ENCODE results near the gene HIPK3.
A peak's percentile ranks its signal among the peaks of the same experiment; 100 is the strongest.
"Not testable (repeated sequence)": the region's sequence is repeated elsewhere in the genome, so short reads cannot be mapped to it uniquely, and the experiment has no call there.

The HIPK3 gene

GRCh38 chr11:33257160-33257896, at the start of gene HIPK3:
Gene HIPK3, plus strand, starts transcription at chr11:33257381.
- peak; percentile 84 to 91 for DNase-seq
- TF ChIP-seq GATA1 (IDR thresholded peaks at IDR 0.05; ENCODE audit: low read depth, low read length) (no peak), POLR2A (IDR thresholded peaks at IDR 0.05; ENCODE audit: low read length) (peak; percentile 84)

GRCh38 chr11:33207408-33207985, 49.7 kb upstream of the HIPK3 start:
- TF ChIP-seq GATA1 (IDR thresholded peaks at IDR 0.05; ENCODE audit: low read depth, low read length) (no peak), POLR2A (IDR thresholded peaks at IDR 0.05; ENCODE audit: low read length) (no peak)
- no peak for DNase-seq

DNA sequence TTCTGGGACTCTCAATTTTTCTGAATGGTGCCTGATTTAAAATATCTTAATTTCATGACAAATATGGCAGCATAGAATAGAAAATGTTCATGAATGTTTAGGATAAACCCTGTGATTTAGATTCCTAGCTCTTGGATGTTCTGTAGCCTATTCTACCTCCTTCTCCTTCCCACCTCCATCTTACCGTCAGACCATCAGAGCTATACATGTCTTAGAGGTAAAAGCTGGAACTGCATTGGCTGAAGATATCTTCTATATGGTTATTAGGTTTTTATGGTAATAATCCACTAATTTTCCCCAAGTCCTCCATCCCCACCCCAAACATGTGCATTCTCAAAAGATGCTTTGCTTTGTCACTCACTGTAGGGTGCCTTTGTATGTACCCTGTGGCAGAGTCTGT, 49.0 kb upstream of the HIPK3 start:
- no peak for TF ChIP-seq POLR2A (IDR thresholded peaks at IDR 0.05; ENCODE audit: low read length)
- no peak for TF ChIP-seq GATA1 (IDR thresholded peaks at IDR 0.05; ENCODE audit: low read depth, low read length)
- no peak for DNase-seq

- no peak for DNase-seq
- no peak for TF ChIP-seq GATA1 (IDR thresholded peaks at IDR 0.05; ENCODE audit: low read depth, low read length)
- no peak for TF ChIP-seq POLR2A (IDR thresholded peaks at IDR 0.05; ENCODE audit: low read length)
These were observed 46.0 kb upstream of the HIPK3 start for GRCh38 chr11:33211153-33211552.

- TF ChIP-seq POLR2A (IDR thresholded peaks at IDR 0.05; ENCODE audit: low read length) (no peak), GATA1 (IDR thresholded peaks at IDR 0.05; ENCODE audit: low read depth, low read length) (no peak)
- no peak for DNase-seq
These were observed 45.6 kb upstream of the HIPK3 start for GRCh38 chr11:33211580-33211979.

DNA sequence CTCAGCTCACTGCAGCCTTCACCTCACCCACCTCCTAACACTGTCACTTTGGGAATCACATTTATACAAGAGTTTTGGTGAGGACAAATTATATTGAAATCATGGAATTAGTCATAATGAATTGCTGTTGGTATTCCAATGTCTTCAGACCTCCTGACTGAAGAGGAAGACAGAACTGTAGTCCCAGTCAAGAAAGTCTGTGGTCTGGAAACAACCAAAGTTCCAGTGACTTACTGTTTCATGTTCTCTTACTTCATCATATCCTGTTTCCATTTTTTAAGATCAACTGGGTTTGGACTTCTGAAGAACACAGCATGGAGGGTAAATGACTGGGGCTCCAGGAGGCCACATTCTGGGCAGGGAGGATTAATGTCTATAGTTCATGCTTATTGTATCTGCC, 43.0 kb upstream of the HIPK3 start:
- no peak for DNase-seq
- TF ChIP-seq GATA1 (IDR thresholded peaks at IDR 0.05; ENCODE audit: low read depth, low read length) = no peak
- no peak for TF ChIP-seq POLR2A (IDR thresholded peaks at IDR 0.05; ENCODE audit: low read length)

DNA sequence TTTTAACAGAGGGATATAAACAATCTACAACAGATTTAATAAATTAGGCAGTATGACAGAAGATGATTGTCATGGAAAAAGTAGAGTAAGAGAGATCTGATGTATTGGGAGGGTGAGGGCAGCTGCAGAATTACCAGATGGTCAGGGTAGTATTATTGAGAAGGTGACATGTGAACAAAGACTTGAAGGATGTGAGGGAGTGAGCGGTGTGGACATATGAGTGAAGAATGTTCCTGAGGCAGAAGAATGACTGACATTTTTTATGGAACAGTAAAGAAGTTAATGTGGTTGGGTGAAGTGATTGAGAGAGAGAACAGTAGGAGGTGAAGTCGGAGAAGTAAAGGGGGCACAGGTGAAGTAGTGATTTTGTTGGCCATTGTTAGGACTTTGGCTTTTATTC, 42.4 kb upstream of the HIPK3 start:
- no peak for DNase-seq
- TF ChIP-seq GATA1 (IDR thresholded peaks at IDR 0.05; ENCODE audit: low read depth, low read length) (no peak), POLR2A (IDR thresholded peaks at IDR 0.05; ENCODE audit: low read length) (no peak)

GRCh38 chr11:33216676-33217075, 40.5 kb upstream of the HIPK3 start:
- not testable (repeated sequence) for DNase-seq

- DNase-seq = no peak
These were observed 35.0 kb upstream of the HIPK3 start for GRCh38 chr11:33222052-33222750.

GRCh38 chr11:33225371-33225770, 31.8 kb upstream of the HIPK3 start:
- DNase-seq = no peak

More at GRCh38 chr11:33222052-33222750, 35.0 kb upstream of the HIPK3 start:
- TF ChIP-seq GATA1 (IDR thresholded peaks at IDR 0.05; ENCODE audit: low read depth, low read length) (no peak), POLR2A (IDR thresholded peaks at IDR 0.05; ENCODE audit: low read length) (no peak)

GRCh38 chr11:33227578-33228261, 29.5 kb upstream of the HIPK3 start:
- no peak for TF ChIP-seq GATA1 (IDR thresholded peaks at IDR 0.05; ENCODE audit: low read depth, low read length)
- no peak for TF ChIP-seq POLR2A (IDR thresholded peaks at IDR 0.05; ENCODE audit: low read length)
- no peak for DNase-seq

More at GRCh38 chr11:33225371-33225770, 31.8 kb upstream of the HIPK3 start:
- no peak for TF ChIP-seq GATA1 (IDR thresholded peaks at IDR 0.05; ENCODE audit: low read depth, low read length)
- TF ChIP-seq POLR2A (IDR thresholded peaks at IDR 0.05; ENCODE audit: low read length) = no peak

DNA sequence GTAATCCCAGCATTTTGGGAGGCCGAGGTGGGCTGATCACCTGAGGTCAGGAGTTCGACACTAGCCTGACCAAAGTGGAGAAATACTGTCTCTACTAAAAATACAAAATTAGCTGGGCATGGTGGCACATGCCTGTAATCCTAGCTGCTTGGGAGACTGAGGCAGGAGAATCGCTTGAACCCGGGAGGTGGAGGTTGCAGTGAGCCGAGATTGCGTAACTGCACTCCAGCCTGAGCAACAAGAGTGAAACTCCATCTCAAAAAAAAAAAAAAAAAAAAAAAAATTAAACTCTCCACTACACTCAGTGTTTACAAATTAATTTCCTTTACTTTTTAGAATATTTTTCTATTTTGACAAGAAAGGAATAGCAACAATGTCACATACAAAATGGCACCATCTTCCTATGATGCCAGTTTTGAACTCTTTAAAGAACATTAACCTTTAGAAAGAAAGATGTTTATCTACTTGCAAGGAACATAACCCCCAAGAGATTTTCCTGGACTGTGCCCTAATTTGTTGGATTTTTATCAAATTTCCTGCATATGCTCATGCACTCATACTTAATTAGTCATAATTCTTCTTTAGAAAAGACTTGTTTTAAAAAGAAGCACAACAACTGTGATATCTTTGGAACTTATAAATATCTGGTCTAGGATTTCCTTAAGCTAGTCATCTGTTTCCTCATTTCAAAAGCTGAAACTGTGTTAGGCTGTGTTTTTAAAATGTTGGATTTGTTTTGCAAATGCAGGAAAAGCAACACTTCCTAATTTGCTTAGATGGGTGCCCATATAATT, 22.6 kb upstream of the HIPK3 start:
- DNase-seq = no peak
- no peak for TF ChIP-seq POLR2A (IDR thresholded peaks at IDR 0.05; ENCODE audit: low read length)

DNA sequence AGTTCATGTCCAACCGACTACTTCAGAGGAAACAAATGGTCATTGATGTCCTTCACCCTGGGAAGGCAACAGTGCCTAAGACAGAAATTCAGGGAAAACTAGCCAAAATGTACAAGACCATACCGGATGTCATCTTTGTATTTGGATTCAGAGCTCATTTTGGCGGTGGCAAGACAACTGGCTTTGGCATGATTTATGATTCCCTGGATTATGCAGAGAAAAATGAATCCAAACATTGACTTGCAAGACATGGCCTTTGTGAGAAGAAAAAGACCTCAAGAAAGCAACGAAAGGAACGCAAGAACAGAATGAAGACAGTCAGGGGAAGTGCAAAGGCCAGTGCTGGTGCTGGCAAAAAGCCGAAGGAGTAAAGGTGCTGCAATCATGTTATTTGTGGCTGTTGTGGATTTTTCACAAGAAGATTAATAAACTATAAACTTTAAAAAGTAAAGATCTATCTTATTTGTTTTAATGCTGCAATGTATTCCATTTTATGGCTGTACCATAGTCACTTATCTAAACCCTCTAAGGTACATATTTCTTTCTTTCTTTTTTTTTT, 20.1 kb upstream of the HIPK3 start:
- TF ChIP-seq POLR2A (IDR thresholded peaks at IDR 0.05; ENCODE audit: low read length) = no peak
- TF ChIP-seq GATA1 (IDR thresholded peaks at IDR 0.05; ENCODE audit: low read depth, low read length) = no peak
- no peak for DNase-seq
